HepG2 (cell line): ENCODE data around the gene SEZ6L. TPM values are rescaled to one million over a fixed set of nuclear protein-coding genes. Genes with fewer than 3 reads are reported as not detected.

Experiments
- ATF7-NPFF ChIP-seq: sonication (generic); formaldehyde crosslinking; IDR thresholded peaks from 2 replicates; pipeline ENCODE4 v1.8.1; 2023; ENCODE audit warnings: mild to moderate bottlenecking, low read depth, missing genetic modification reagents, moderate library complexity
- EP300 ChIP-seq, 3 experiments: sonication (generic) in 1 of 3; formaldehyde crosslinking in 1 of 3; IDR thresholded peaks; 2 replicates each; pipeline versions ENCODE4 v1.5.1 to v1.6.1; 2011 to 2020; ENCODE audit warnings: low read depth in 2 of 3, low read length in 2 of 3, borderline replicate concordance in 1 of 3, improper control_type of control experiment in 1 of 3, mild to moderate bottlenecking in 1 of 3, missing genetic modification reagents in 1 of 3, moderate library complexity in 1 of 3
- FOXA3 ChIP-seq: IDR thresholded peaks from 2 replicates; pipeline ENCODE4 v1.6.1; 2016; ENCODE audit warnings: missing genetic modification reagents, missing compliant biosample characterization
- FOXP4 ChIP-seq: sonication (generic); formaldehyde crosslinking; IDR thresholded peaks from 2 replicates; pipeline ENCODE4 v1.4.0; 2020; ENCODE audit warnings: missing genetic modification reagents
- GATAD2A ChIP-seq: IDR thresholded peaks from 2 replicates; pipeline ENCODE4 v1.6.1; 2016
- HIVEP1 ChIP-seq: sonication (generic); formaldehyde crosslinking; IDR thresholded peaks from 2 replicates; pipeline ENCODE4 v1.4.0; 2020; ENCODE audit warnings: mild to moderate bottlenecking, missing genetic modification reagents
- NCOA2 ChIP-seq: sonication (generic); formaldehyde crosslinking; IDR thresholded peaks from 2 replicates; pipeline ENCODE4 v1.8.0; 2022; ENCODE audit warnings: inconsistent platforms
- NFE2 ChIP-seq: sonication (generic); formaldehyde crosslinking; IDR thresholded peaks from 2 replicates; pipeline ENCODE4 v1.4.0; 2020; ENCODE audit warnings: missing genetic modification reagents
- NPAS2 ChIP-seq: sonication (generic); formaldehyde crosslinking; IDR thresholded peaks from 2 replicates; pipeline ENCODE4 v1.8.0; 2022; ENCODE audit warnings: mild to moderate bottlenecking, missing genetic modification reagents, borderline replicate concordance
- PAX8 ChIP-seq: sonication (generic); formaldehyde crosslinking; IDR thresholded peaks from 2 replicates; pipeline ENCODE4 v1.8.0; 2022; ENCODE audit warnings: mild to moderate bottlenecking, missing genetic modification reagents, borderline replicate concordance
- RAD21 ChIP-seq: fragments of 450-650 bp; formaldehyde crosslinking; IDR thresholded peaks from 2 replicates; pipeline ENCODE4 v1.5.0; 2020; ENCODE audit warnings: mild to moderate bottlenecking
- RFX5 ChIP-seq: IDR thresholded peaks from 2 replicates; pipeline ENCODE4 v1.6.1; 2011; ENCODE audit warnings: low read depth, low read length, improper control_type of control experiment
- TCF7 ChIP-seq: sonication (generic); IDR thresholded peaks from 2 replicates; pipeline ENCODE4 v1.6.1; 2016; ENCODE audit warnings: antibody characterized with exemption, low read depth
- TFDP2 ChIP-seq: sonication (generic); formaldehyde crosslinking; IDR thresholded peaks from 2 replicates; pipeline ENCODE4 v1.4.0; 2020; ENCODE audit warnings: missing genetic modification reagents
- ZBTB38 ChIP-seq: sonication (generic); formaldehyde crosslinking; IDR thresholded peaks from 2 replicates; pipeline ENCODE4 v1.5.1; 2020; ENCODE audit warnings: mild to moderate bottlenecking, missing genetic modification reagents
- ZBTB8A ChIP-seq: sonication (generic); formaldehyde crosslinking; IDR thresholded peaks from 2 replicates; pipeline ENCODE4 v1.4.0; 2020; ENCODE audit warnings: mild to moderate bottlenecking, low read depth, missing genetic modification reagents, borderline replicate concordance
- ZFX ChIP-seq: sonication (generic); formaldehyde crosslinking; IDR thresholded peaks from 2 replicates; pipeline ENCODE4 v1.4.0; 2020; ENCODE audit warnings: mild to moderate bottlenecking, low read depth, missing genetic modification reagents, moderate library complexity
- ZNF101 ChIP-seq: sonication (generic); formaldehyde crosslinking; IDR thresholded peaks from 2 replicates; pipeline ENCODE4 v1.4.0; 2020; ENCODE audit warnings: mild to moderate bottlenecking, low read depth, missing genetic modification reagents, borderline replicate concordance
- ZNF17 ChIP-seq: sonication (generic); formaldehyde crosslinking; IDR thresholded peaks from 2 replicates; pipeline ENCODE4 v1.5.0; 2020; ENCODE audit warnings: mild to moderate bottlenecking, missing genetic modification reagents
- ZNF710 ChIP-seq: sonication (generic); formaldehyde crosslinking; IDR thresholded peaks from 2 replicates; pipeline ENCODE4 v1.5.0; 2020; ENCODE audit warnings: mild to moderate bottlenecking, missing genetic modification reagents, borderline replicate concordance
- polyA plus RNA-seq, 8 experiments: library from polyadenylated mRNA; depleted of rRNA in 3 of 8; stranded (reverse) in 7 of 8; unstranded in 1 of 8; fragments of >200 nt; fragmentation: Illumina TruSeq in 4 of 8; extraction: Trizol in 4 of 8; gene quantifications; 2 replicates each; pipeline versions ENCODE4 v1.2.1 to v1.2.3, GENCODE V29; 2011 to 2016; ENCODE audit warnings: low read depth in 4 of 8, missing spikeins in 1 of 8, mixed read lengths in 1 of 8; ENCODE audit not compliant: insufficient read depth in 1 of 8
- total RNA-seq, 5 experiments: library from RNA; depleted of rRNA; stranded (reverse); fragments of >200 nt; fragmentation: Illumina TruSeq; extraction: Trizol; gene quantifications; 2 replicates each; pipeline ENCODE4 v1.2.3, GENCODE V29; 2016; ENCODE audit warnings: low read depth in 1 of 5
- TF ChIP-seq, protein P1 (sequence below): fragments of 450-650 bp; IDR thresholded peaks from 2 replicates; pipeline ENCODE4 v1.6.1; 2017; ENCODE audit warnings: mild to moderate bottlenecking

The SEZ6L gene
- total and polyA plus RNA-seq, 2 of the 13 experiments (the other 11 are each of a cell fraction or from before 2014, with no cell fraction given), result not detected

DNA sequence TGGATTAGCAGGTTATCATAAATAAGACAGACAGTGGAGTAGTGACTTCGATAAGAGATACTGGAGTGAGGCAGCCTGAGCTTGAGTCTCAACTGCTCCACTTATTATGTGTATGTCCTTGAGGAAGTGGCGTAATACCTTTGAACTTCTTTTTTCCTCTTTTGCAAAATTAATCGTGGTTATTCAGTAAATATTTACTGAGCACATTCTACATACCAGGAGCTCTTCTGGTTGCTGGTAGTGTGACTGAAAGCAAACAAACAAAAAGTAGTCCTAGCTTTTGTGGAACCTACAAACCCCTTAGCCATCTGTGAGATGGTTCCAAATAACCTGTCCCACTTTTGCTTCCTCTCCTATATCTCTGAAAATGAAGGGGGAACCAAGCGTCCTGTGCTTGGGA is 134.2 kb downstream of the SEZ6L start (continued):
- TF ChIP-seq NFE2 (CRISPR knock-in tag), result no peak
- no peak for TF ChIP-seq HIVEP1
- TF ChIP-seq ZBTB38 (CRISPR knock-in tag), result no peak
- TF ChIP-seq GATAD2A (CRISPR knock-in tag), result peak; percentile 51; the same call in 1 of the 2 replicates
- TF ChIP-seq ZNF101 (CRISPR knock-in tag), result no peak
- TF ChIP-seq ZNF710 (CRISPR knock-in tag), result 0 out of 2 replicates have a peak, but pooled peaks have one; percentile 28
- no peak for TF ChIP-seq ZFX (CRISPR knock-in tag)
- no peak for TF ChIP-seq RFX5
- TF ChIP-seq TCF7, result peak; percentile 32; the same call in 1 of the 2 replicates
- TF ChIP-seq, protein P1, sequence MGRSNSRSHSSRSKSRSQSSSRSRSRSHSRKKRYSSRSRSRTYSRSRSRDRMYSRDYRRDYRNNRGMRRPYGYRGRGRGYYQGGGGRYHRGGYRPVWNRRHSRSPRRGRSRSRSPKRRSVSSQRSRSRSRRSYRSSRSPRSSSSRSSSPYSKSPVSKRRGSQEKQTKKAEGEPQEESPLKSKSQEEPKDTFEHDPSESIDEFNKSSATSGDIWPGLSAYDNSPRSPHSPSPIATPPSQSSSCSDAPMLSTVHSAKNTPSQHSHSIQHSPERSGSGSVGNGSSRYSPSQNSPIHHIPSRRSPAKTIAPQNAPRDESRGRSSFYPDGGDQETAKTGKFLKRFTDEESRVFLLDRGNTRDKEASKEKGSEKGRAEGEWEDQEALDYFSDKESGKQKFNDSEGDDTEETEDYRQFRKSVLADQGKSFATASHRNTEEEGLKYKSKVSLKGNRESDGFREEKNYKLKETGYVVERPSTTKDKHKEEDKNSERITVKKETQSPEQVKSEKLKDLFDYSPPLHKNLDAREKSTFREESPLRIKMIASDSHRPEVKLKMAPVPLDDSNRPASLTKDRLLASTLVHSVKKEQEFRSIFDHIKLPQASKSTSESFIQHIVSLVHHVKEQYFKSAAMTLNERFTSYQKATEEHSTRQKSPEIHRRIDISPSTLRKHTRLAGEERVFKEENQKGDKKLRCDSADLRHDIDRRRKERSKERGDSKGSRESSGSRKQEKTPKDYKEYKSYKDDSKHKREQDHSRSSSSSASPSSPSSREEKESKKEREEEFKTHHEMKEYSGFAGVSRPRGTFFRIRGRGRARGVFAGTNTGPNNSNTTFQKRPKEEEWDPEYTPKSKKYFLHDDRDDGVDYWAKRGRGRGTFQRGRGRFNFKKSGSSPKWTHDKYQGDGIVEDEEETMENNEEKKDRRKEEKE, result no peak
- TF ChIP-seq FOXP4 (CRISPR knock-in tag), result 0 out of 2 replicates have a peak, but pooled peaks have one; percentile 24
- no peak for TF ChIP-seq NPAS2 (CRISPR knock-in tag)
- TF ChIP-seq RAD21, result no peak
- TF ChIP-seq PAX8 (CRISPR knock-in tag), result no peak
- peak in 1 of 2 experiments; percentile 18; a peak in 1 of 4 replicates for TF ChIP-seq EP300 (IDR thresholded peaks at IDR 0.05; ENCODE audit: low read depth in 2 of 2, low read length in 2 of 2)
- no peak for TF ChIP-seq EP300 (CRISPR knock-in tag; IDR thresholded peaks at IDR 0.05; ENCODE audit: borderline replicate concordance)
- peak; percentile 37; the same call in 1 of the 2 replicates for TF ChIP-seq NCOA2 (CRISPR knock-in tag)
- no peak for TF ChIP-seq ATF7-NPFF (CRISPR knock-in tag)
- TF ChIP-seq FOXA3, result peak; percentile 71
- no peak for TF ChIP-seq TFDP2
- no peak for TF ChIP-seq ZNF17 (CRISPR knock-in tag)
- no peak for TF ChIP-seq ZBTB8A (CRISPR knock-in tag)
